ENCODE data around the gene UBQLN4.

The UBQLN4 gene
- 39.6 to 45.3 reads per million in 2 donors for total RNA-seq

- DNase-seq = peak; percentile 74
These were observed at the start of gene UBQLN4 for GRCh38 chr1:156053768-156054499. Gene UBQLN4, minus strand, starts transcription at chr1:156053798. Its CDS starts 97 bp downstream, at chr1:156053701.

DNA sequence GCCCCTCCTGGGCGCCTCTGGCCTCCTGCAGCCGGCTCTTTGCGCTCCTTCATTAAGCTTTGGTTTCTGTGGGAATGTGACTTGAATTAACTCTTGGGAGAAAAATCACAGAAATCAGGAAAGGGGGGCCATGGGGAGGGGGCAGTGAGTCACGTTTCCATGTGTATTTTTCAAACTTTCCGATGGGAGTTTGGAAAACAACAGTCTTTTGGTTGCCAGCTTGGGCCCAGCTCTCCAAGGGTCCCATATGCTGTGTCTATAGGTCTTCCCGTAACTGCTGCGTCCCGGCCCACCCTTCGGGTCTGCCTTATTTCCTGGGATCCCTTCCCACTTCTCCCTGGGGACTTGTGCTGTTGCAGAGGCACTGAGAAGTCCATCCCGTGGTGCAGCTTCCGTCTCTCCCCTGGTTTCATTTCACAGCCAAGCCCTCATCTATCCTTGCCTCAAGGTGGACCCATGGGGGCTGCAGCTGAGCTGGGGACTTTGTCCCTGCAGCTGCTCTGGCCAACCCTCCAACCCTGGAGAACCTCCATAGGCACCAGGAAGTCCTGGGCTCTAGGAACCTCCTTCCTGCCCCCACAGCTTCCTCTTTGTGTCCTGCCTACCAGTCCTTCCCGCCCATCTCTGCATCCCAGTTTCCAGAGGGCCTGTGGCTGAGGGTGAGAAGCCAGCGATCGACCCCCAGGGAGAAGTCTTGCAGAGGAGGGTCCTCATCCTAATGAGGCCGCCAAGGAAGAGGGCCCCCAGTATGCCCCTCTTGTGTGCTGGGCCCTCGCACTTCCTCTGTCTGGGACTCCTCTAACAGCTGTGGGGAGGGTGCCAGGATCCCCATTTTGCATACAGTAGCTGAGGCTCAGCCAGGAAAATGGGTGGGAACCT is 49.3 kb upstream of the UBQLN4 start:
- DNase-seq = no peak

- no peak for DNase-seq
These were observed 48.3 kb upstream of the UBQLN4 start for GRCh38 chr1:156101880-156102279.

DNA sequence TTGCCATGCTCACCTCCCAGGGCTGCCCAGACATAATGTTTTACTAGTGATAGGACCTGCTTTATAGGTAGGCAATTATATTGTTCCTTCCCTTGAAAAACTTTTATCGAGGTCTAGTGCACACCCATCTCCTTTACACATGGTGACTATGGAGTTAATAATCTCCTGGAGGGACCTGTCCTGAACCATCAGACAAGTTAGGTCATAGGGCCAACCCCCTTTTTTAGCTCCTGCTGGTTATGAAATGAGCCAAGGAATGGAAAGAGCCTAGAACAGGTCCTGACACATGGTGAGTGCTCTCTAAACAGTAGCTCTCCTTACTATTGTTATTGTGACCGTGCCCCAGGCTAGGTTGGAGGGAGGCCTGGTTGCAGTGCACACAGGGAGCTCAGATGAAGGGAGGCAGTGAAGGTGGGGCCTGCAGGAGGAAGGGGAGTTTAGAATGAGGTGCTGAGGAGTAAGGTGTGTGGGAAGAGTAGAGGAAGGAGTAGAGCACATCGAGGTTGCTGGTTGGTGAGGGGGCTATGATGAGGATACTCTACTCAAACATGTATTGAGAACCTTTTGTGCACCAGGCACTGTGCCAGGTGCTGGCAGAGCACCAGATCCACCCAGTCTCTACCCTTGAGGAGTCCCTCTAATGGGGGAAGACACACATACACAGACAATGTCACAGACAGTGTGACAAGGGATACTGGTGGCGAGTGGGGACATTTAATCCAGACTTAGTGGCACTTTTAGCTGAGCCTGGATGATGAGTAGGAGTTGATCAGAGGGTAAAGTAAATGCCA is 46.8 kb upstream of the UBQLN4 start:
- DNase-seq = no peak

- DNase-seq = no peak
These were observed 45.7 kb upstream of the UBQLN4 start for GRCh38 chr1:156099282-156099681.

- no peak for DNase-seq
These were observed 45.2 kb upstream of the UBQLN4 start for GRCh38 chr1:156098784-156099183.

DNA sequence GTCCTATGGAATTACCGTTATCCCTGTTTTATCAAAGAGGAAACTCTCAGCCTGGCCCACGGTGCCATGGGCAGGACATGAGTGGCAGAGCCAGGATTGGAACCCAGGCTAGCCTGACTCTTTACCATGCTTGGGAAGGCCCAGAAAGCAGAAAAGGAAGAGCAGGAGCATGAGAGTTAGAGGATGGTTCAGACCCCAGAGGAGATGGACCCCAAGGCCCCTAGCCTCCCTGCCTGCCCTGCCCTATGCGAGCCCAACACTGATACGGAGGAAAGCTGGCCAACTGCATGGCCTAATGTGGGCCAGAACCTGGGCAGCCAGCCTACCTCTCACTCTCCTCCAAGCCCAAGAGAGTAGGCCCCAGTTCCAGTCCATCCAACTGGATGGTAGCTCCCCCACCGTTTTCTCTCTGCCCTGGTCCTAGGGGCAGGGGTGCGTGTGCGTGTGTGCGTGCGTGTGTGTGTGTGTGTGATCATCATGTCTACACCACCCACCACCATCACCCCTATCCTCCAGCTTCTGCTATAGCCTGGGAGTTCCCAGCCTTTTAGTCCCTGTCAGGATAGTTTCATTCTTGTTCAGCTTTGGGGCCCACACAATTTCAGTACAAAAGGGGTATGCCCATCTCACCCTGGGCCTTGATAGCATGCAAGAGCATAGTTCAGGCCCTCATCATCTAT is 44.0 kb upstream of the UBQLN4 start:
- DNase-seq = no peak

DNA sequence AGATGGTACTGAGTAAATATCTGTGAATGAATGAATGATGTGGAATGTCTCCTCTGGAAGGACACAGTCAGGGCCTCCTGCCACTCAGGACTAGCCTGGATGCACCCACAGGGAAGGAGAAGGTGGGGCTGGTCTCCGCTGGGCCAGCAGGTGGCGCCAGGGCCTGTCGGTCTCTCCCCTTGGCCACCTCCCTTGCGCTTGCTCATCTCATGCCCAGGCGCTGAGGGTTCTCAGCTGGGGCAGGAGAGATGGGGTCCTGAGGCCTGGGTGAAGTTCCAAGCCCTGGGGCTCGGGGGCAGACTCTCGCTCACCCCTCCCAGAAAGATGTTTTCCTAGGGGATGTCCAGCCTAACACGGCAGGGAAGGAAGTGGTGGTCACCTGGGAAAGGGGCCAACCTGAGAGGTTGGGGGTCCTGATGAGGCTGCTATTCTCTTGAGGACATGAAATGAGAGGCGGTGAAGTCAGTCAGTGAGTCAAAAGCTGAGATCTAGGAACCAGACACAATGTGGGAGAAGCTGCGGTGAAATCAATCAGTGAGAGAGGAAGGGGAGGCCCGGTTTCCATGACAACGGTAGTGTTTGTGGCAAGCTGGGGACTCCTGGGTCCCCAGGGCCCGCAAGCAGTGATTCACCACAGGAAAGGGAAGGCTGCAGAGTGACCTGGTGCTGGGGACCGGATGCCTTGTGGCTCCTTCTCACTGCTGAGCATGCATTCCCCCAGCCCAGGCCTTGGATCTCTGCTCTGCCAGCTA is 43.2 kb upstream of the UBQLN4 start:
- peak; percentile 56 for DNase-seq

DNA sequence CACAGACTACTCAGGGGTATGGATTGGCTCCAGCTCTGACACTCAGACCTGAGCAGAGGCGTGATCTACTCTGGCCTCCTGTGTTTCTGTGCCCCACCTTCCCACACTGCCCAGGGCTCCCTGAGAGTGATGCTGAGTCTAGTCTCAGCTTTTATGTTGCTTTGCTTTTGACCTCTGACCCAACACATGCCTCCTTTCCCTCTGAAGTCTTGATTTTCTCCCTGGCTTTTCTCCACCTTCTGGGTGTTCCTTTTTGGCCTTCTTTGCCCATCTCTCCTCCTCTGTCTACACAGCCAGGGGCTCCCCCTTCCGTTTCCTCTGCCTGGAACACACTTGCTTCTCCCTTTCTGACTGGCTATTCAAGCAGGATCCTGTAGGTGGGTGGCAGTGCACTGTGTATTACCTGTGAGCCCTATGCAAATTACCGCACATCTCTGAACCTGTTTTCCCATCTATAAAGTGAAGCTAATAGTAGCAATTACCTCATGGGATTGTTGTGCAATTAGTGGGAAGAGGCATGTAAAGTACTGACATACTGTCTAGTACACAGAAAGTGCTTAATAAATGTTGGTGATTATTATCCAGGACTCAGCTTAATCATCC is 42.4 kb upstream of the UBQLN4 start:
- DNase-seq = no peak

DNA sequence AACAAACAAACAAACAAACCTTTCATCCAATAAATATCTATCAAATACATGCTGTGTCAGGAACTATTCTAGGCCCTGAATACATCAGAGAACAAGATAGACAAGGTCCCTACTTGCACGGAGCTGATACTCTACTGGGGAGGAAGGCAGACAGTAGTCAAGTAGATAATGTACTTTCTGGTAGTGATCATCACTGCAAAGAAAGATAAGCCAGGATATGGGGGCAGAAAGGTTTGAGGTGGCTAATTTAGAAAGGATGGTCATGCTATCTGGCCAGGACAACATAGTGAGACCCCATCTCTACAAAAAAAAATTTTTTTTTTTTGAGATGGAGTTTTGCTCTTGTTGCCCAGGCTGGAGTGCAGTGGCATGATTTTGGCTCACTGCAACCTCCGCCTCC is 38.0 kb upstream of the UBQLN4 start:
- no peak for DNase-seq

DNA sequence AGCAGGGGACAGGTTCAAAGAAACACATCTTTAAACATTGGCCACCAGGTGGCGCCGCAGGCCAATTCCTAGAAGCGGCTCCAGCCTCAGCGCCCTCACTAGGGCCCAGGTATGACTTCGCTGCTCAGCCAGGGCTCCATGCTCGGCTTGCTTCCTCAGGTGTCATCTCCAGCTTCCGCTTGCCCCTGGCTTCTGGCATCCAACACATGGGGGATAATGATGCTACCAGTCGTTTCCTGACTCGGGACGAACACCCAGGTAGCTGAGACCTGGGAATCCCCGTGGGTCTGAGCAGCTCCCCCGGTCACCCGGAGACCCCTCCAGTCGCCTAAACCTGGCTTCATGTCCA is 37.2 kb upstream of the UBQLN4 start:
- DNase-seq = peak; percentile 45

DNA sequence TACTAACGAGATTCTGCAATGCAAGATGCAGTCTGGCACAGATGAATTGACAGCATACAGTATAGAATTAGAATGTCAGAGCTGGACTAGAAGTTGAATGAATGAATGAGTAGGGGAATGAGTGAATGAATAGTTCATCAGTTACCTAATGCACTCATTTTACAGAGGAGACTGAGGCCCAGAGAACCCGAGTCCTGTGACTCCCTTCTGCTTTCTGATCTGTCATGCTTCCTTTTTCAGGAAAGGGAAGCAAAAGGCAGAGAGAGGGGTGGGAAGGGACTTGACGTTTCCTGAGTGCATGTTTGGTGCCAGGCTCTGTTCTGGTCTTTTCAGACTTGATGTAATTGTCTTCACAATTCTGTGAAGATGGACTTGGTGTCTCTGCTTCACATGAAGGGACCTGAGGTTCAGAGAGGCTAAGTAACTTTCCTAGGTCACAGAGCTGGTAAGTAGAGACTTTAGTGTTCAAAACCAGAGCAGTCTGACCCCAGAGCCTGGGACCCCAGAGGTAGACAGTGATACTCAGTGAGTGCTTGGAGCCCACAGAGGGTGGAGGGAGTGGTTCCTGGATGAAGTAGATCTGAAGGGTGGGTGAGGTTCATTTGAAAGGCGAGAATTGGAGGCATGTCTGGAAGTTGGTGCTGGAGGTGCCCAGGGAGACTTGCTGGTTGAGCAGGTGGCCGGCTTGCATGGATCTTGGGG is 36.7 kb upstream of the UBQLN4 start:
- DNase-seq = no peak

DNA sequence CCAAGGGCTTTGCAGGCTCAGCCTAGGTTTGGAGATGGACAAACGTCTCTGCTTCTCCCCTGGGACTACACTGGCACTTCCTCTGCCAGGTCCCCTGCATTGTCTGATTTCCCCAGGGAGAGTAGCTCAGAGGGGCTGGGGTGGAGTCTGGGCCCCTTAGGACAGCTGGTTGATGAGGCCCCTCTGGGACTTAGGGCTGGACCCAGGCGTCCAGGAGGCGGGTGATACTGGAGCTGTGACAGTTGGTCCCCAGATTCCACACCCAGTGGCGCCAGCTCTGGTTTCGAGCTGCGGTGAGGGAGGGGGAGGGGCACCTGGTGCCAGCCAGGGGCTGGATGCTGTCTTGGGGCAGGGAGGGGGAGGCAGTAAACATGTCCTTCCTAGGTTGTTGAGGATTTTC is 36.1 kb upstream of the UBQLN4 start:
- no peak for DNase-seq

- no peak for DNase-seq
These were observed 32.7 kb upstream of the UBQLN4 start for GRCh38 chr1:156086256-156086662.

- no peak for DNase-seq
These were observed 30.5 kb upstream of the UBQLN4 start for GRCh38 chr1:156083800-156084790.

DNA sequence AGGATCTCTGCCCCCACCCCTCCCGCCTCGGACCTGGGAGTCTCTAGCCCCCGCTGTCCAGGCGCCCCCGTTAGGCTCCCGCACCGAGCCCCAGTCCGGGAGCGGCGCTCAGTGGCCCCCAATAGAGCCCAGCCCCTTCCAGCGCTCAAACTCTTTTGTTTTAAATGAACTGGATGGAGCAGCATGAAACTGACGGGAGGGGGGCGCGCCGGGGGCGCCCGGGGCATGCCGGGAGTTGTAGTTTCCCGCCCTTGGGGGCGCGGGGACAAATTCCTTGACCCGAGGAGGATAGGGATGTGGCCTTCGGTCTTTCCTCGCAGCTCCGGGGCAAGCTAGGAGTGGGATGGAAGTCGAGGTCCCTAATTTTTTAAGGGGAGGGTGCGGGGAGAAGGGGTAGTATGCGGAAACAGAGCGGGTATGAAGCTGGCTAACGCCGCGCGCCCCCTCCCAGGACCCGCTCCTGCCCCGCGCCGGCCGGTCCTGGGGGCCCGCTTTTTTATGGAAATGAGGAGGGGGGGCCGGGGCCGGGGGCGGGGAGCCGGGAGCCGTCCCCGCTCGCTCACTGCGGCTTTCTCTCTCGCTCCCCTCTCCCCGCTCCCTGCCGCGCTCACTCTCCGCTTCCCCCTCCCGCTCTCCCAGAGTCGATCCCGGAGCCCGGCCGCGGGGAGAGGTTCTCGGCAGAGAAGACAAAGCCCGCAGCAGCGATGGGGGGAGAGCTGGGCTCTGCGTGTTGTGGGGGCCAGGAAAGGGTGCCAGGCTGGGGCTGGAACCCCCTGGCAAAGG is 28.9 kb upstream of the UBQLN4 start, which contains the start of gene MEX3A:
Gene MEX3A, minus strand, starts transcription at position 157 of the 783 bp plus-strand sequence. CDS start 467 bp downstream, outside the sequence.
- peak; percentile 44 for DNase-seq

GRCh38 chr1:156081917-156082308 is 28.3 kb upstream of the UBQLN4 start:
- DNase-seq = no peak

GRCh38 chr1:156081180-156081916 is 27.8 kb upstream of the UBQLN4 start:
- DNase-seq = no peak

All from activated gamma-delta T cell (primary cell).